ENCODE measurements around the gene MYO7B. TPM values are rescaled to one million over a fixed set of nuclear protein-coding genes. Genes with fewer than 3 reads are reported as not detected.

Gene MYO7B
- total RNA-seq, 1 donor from 2014 or later = 0.10 TPM

GRCh38 chr2:127581516-127582490 lies 46.3 kb downstream of the MYO7B start:
- DNase-seq (ENCODE audit: low spot score) = no peak
- Mint-ChIP-seq H3K4me3 (no peak overlapping the region), H3K27ac (no peak overlapping the region), H3K36me3 (ENCODE audit: low read depth) (no peaks in the 10 kb centered on the region), H3K4me1 (ENCODE audit: low read depth) (no peaks in the 10 kb centered on the region), H3K27me3 (ENCODE audit: insufficient read depth) (peaks cover 11% of the 10 kb centered on the region), H3K9me3 (no peaks in the 10 kb centered on the region)
- intact Hi-C loops (cut with micrococcal nuclease) = no loop called here

DNA sequence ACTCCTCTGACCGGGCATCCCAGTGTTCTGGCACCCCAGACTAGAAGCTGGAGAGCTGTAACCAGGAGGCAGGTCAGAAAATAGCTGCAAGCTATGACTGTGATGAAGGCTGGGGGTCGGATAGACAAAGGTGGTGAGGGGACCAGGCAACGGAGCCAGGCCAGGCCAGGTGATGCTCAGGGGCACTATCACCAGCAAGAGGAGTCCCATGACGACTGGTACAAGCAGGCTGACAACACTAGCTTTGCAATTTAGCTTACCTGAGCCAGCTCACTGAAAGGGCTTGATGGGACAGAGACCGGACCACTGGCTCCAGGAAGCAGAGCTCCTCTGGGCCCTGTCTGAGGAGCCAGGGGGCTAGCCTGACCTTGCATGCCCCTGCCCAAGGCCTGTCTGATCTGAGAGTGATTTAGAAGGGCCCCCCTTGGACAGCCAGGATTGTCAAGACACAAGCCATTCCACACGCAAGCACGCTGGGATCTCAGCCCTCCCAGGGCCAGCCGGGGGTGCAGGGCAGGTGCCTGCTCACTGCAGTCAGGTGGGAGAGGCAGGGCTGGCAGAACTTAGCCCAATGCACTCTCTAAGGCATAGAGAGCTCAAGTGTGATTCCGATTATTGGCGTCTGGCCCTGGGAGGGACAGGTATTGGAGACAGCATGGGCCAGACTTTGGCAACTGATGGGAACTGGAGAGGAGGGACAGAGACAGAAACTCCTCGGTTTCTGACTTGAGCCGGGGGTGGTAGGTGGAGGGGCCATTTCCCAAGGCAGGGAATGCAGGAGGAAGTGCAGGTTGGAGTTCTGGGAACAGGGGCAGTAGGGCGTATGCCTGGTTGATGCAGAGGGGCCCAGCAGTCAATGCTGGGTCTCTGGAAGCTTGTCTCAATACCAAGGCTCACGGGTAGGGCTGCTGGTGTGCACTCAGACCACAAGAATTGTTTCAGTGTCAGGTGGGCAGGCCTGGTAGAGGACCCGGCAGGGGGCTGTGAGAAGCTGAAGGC lies 47.7 kb downstream of the MYO7B start:
- no peak for DNase-seq (ENCODE audit: low spot score)
- intact Hi-C loops (cut with micrococcal nuclease) = no loop called here
- H3K4me1 Mint-ChIP-seq (ENCODE audit: low read depth) = no peaks in the 10 kb centered on the region
- no peak overlapping the region for H3K27ac Mint-ChIP-seq
- no peaks in the 10 kb centered on the region for H3K9me3 Mint-ChIP-seq
- no peak overlapping the region for H3K4me3 Mint-ChIP-seq
- H3K27me3 Mint-ChIP-seq (ENCODE audit: insufficient read depth) = peaks cover 14% of the 10 kb centered on the region
- H3K36me3 Mint-ChIP-seq (ENCODE audit: low read depth) = no peaks in the 10 kb centered on the region

GRCh38 chr2:127584047-127584446 lies 48.6 kb downstream of the MYO7B start:
- Mint-ChIP-seq H3K9me3 (no peaks in the 10 kb centered on the region), H3K4me1 (ENCODE audit: low read depth) (no peaks in the 10 kb centered on the region), H3K27ac (no peak overlapping the region), H3K27me3 (ENCODE audit: insufficient read depth) (peaks cover 10% of the 10 kb centered on the region), H3K36me3 (ENCODE audit: low read depth) (no peaks in the 10 kb centered on the region), H3K4me3 (no peak overlapping the region)
- intact Hi-C loops (cut with micrococcal nuclease) = no loop called here
- DNase-seq (ENCODE audit: low spot score) = no peak

DNA sequence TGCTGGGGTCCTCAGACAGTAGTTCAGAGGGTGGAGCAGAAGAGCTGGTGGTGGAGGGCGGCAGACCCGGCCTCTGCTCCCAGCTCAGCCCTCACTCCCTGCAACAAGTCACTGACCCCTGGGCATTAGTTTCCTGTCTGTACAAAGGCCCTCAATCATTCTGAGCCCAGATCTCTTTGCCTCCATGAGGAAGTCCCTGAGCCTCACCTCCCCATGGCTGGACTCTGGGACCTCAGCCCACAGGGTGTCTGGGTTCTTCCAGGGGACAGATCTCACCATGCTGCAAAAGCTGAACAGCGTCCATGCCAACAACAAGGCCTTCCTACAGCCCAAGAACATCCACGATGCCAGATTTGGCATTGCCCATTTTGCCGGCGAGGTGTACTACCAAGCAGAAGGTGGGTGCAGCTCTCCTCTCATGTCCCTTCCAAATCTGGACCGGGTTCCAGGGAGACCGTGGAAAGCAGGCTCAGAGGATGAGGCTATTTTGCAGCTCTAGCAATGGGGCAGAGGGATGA lies 49.1 kb downstream of the MYO7B start:
- Mint-ChIP-seq H3K27me3 (ENCODE audit: insufficient read depth) (peaks cover 7% of the 10 kb centered on the region), H3K9me3 (no peaks in the 10 kb centered on the region), H3K36me3 (ENCODE audit: low read depth) (no peaks in the 10 kb centered on the region), H3K4me1 (ENCODE audit: low read depth) (no peaks in the 10 kb centered on the region), H3K27ac (no peak overlapping the region), H3K4me3 (no peak overlapping the region)
- no peak for DNase-seq (ENCODE audit: low spot score)
- intact Hi-C loops (cut with micrococcal nuclease) = no loop called here

GRCh38 chr2:127585270-127585807 lies 49.9 kb downstream of the MYO7B start:
- no peaks in the 10 kb centered on the region for H3K36me3 Mint-ChIP-seq (ENCODE audit: low read depth)
- H3K27ac Mint-ChIP-seq = no peak overlapping the region
- H3K4me3 Mint-ChIP-seq = no peak overlapping the region
- no peak for DNase-seq (ENCODE audit: low spot score)
- peaks cover 7% of the 10 kb centered on the region for H3K27me3 Mint-ChIP-seq (ENCODE audit: insufficient read depth)
- intact Hi-C loops (cut with micrococcal nuclease) = no loop called here
- no peaks in the 10 kb centered on the region for H3K4me1 Mint-ChIP-seq (ENCODE audit: low read depth)
- no peaks in the 10 kb centered on the region for H3K9me3 Mint-ChIP-seq

DNA sequence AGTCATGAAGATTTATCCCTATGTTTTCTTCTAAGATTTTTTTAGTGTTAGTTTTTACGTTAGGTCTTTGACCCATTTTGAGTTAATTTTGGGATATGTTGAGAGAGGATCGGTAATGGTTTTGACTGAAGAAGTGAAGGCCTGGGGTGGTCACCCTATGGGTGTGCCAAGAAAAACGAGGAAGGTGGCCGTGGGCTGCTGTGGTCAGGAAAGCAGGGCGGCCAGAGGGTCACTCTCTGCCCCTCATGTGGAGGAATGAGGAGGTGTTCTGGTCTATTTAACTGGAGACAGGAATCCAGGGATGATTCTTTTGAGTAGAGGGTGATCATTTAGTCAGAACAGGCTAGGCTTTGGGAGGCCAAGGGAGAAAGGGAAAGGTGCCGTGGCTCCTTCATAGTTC lies 50.7 kb downstream of the MYO7B start:
- Mint-ChIP-seq H3K36me3 (ENCODE audit: low read depth) (no peaks in the 10 kb centered on the region), H3K9me3 (no peaks in the 10 kb centered on the region), H3K27ac (no peak overlapping the region), H3K4me3 (no peak overlapping the region), H3K27me3 (ENCODE audit: insufficient read depth) (peaks cover 7% of the 10 kb centered on the region), H3K4me1 (ENCODE audit: low read depth) (no peaks in the 10 kb centered on the region)
- intact Hi-C loops (cut with micrococcal nuclease) = no loop called here
- DNase-seq (ENCODE audit: low spot score) = no peak

DNA sequence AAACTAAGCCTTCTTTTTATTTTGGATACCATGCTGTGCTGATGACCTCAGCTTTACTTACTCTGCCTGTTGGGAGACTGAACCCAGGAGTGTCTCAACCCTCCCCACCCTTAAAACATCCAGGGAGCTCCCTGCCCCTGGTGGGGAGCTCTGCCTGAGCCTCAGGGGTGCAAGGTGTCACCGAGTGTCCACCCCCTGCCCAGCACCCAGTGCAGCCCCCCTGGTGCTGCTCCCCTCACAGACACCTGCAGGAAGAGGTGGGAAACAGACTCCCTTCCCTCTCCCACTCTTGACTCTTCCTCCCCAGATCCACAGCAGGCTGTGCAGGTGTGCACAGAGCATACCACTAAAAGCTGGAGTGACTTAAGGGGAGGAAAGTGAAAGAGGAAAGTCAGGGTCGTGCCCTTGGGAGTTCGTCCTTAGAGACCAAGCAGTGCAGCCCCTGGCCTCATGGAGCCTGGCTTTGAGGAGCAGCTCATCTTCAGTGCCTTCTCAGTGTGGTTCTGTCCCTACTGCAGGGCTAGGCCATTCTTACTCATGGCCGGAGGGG lies 51.3 kb downstream of the MYO7B start:
- no peak for DNase-seq (ENCODE audit: low spot score)
- H3K9me3 Mint-ChIP-seq = no peaks in the 10 kb centered on the region
- no peaks in the 10 kb centered on the region for H3K4me1 Mint-ChIP-seq (ENCODE audit: low read depth)
- H3K27me3 Mint-ChIP-seq (ENCODE audit: insufficient read depth) = peaks cover 7% of the 10 kb centered on the region
- intact Hi-C loops (cut with micrococcal nuclease) = no loop called here
- H3K27ac Mint-ChIP-seq = no peak overlapping the region
- H3K4me3 Mint-ChIP-seq = no peak overlapping the region
- H3K36me3 Mint-ChIP-seq (ENCODE audit: low read depth) = no peaks in the 10 kb centered on the region

DNA sequence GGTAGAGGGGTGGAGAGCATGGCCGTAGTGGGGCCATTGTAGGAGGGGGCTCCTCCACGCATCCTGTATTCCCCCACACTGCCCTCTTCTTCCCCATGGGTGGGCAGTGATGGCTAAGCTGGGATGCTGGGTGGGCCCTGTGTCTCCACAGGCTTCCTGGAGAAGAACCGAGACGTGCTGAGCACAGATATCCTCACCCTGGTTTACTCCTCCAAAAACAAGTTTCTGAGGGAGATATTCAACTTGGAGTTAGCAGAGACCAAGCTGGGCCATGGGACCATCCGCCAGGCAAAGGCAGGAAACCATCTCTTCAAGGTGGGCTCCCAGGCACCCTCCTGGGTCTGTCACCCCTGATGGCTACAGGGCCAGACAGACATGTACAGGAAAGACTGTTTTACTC lies 52.8 kb downstream of the MYO7B start:
- Mint-ChIP-seq H3K27me3 (ENCODE audit: insufficient read depth) (peaks cover 7% of the 10 kb centered on the region), H3K9me3 (no peaks in the 10 kb centered on the region), H3K4me3 (no peak overlapping the region), H3K36me3 (ENCODE audit: low read depth) (no peaks in the 10 kb centered on the region), H3K27ac (no peak overlapping the region), H3K4me1 (ENCODE audit: low read depth) (no peaks in the 10 kb centered on the region)
- no peak for DNase-seq (ENCODE audit: low spot score)
- intact Hi-C loops (cut with micrococcal nuclease) = no loop called here

- Mint-ChIP-seq H3K27ac (no peak overlapping the region), H3K36me3 (ENCODE audit: low read depth) (no peaks in the 10 kb centered on the region), H3K9me3 (no peaks in the 10 kb centered on the region), H3K27me3 (ENCODE audit: insufficient read depth) (peaks cover 4% of the 10 kb centered on the region), H3K4me1 (ENCODE audit: low read depth) (no peaks in the 10 kb centered on the region), H3K4me3 (no peak overlapping the region)
- no peak for DNase-seq (ENCODE audit: low spot score)
- intact Hi-C loops (cut with micrococcal nuclease) = no loop called here
These were observed 53.9 kb downstream of the MYO7B start for GRCh38 chr2:127589358-127589757.

- intact Hi-C loops (cut with micrococcal nuclease) = loop anchor here (5.0 kb wide), 1 partner anchor 107 kb away; no protein-coding TSS in a partner anchor
- no peak overlapping the region for H3K27ac Mint-ChIP-seq
- no peaks in the 10 kb centered on the region for H3K36me3 Mint-ChIP-seq (ENCODE audit: low read depth)
- no peaks in the 10 kb centered on the region for H3K4me1 Mint-ChIP-seq (ENCODE audit: low read depth)
- H3K27me3 Mint-ChIP-seq (ENCODE audit: insufficient read depth) = peaks cover 4% of the 10 kb centered on the region
- no peak for DNase-seq (ENCODE audit: low spot score)
- no peaks in the 10 kb centered on the region for H3K9me3 Mint-ChIP-seq
- no peak overlapping the region for H3K4me3 Mint-ChIP-seq
These were observed 54.4 kb downstream of the MYO7B start for GRCh38 chr2:127589841-127590240.

DNA sequence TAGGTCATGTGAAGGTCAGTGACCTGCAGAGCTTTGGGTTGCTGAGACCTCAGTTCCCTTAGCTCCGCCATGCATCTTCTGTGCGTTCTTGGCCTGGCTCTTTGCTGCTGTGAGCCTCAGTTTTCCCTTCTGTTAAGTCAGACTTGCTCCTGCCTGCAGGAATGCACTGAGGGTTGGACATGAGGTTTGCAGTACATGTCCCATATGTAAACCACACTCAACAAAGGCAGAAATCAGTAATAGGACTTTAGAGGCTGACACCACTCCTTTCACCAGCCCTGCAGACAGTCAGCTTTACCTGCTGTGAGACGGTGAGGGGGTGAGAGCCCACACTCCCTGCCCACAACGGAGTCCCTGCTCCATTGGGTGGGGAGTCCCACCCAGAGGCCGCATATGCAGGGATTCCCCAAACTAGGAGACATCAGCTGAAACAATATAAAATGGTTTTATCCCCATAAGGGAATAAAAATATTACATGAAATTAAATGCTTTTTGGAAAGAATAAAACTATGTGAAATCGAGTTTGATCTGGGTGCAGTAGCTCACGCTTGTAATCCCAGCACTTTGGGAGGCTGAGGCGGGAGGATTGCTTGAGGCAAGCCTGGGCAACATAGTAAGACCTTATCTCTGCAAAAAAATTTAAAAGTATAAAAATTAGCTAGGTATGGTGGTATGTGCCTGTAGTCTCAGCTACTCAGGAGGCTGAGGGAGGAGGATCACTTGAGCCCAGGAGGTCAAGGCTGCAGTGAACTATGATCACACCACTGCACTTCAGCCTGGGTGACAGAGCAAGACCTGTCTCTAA lies 55.1 kb downstream of the MYO7B start:
- no peak overlapping the region for H3K27ac Mint-ChIP-seq
- H3K4me1 Mint-ChIP-seq (ENCODE audit: low read depth) = no peaks in the 10 kb centered on the region
- no peak overlapping the region for H3K4me3 Mint-ChIP-seq
- H3K9me3 Mint-ChIP-seq = no peaks in the 10 kb centered on the region
- intact Hi-C loops (cut with micrococcal nuclease) = loop anchor here (1.0 to 5.0 kb wide), 2 partner anchors 59 to 107 kb away; no protein-coding TSS in a partner anchor
- DNase-seq (ENCODE audit: low spot score) = no peak
- H3K27me3 Mint-ChIP-seq (ENCODE audit: insufficient read depth) = peaks cover 4% of the 10 kb centered on the region
- H3K36me3 Mint-ChIP-seq (ENCODE audit: low read depth) = no peaks in the 10 kb centered on the region

All from activated T-helper 1 cell treated with anti-CD3 and anti-CD28 coated beads, Interleukin-12 subunit alpha, Interleukin-12 subunit beta, Interleukin-2, Interleukin-4 antibody, amounts not matched to agents 30 ng/mL and 10 ng/mL and 1 ng/mL, durations not matched to agents 14 hours and 24 hours and 36 hours (primary cell).